Natural killer cell treated with Interleukin-12 subunit alpha and Interleukin-12 subunit beta and Interleukin-15 and Interleukin-18, amount 100 ng/mL, for 72 hours (primary cell): Measurements from ENCODE around the gene CPNE5. TPM values are rescaled to one million over a fixed set of nuclear protein-coding genes. Genes with fewer than 3 reads are reported as not detected.

ENCODE experiments used
- ATAC-seq, 2 donors: fragments of 150-1000 bp; cut with Tn5 transposase in 1 of 2; sonication (Bioruptor Pico), chemical (Tn5 transposase) in 1 of 2; 2 replicates each; pipeline ENCODE4 v1.10.0; 2021
- DNase-seq: peaks from one replicate; pipeline ENCODE4 v3.0.0; 2022; ENCODE audit warnings: low spot score
- H3K27ac Mint-ChIP-seq, 2 donors: 1 replicate in 1 of 2; 2 replicates in 1 of 2; pipeline ENCODE4 v1.8.0; 2022; ENCODE audit warnings: mixed read lengths in 2 of 2, mild to moderate bottlenecking in 1 of 2, moderate library complexity in 1 of 2
- H3K27me3 Mint-ChIP-seq, 2 donors: 1 replicate in 1 of 2; 2 replicates in 1 of 2; pipeline ENCODE4 v1.8.0; 2022; ENCODE audit warnings: mixed read lengths in 2 of 2
- H3K36me3 Mint-ChIP-seq: one replicate; pipeline ENCODE4 v1.8.0; 2022; ENCODE audit warnings: mixed read lengths
- H3K4me1 Mint-ChIP-seq, 2 donors: 1 replicate in 1 of 2; 2 replicates in 1 of 2; pipeline ENCODE4 v1.8.0; 2022; ENCODE audit warnings: low read depth in 2 of 2, mixed read lengths in 2 of 2, mild to moderate bottlenecking in 1 of 2
- H3K4me3 Mint-ChIP-seq: one replicate; pipeline ENCODE4 v1.8.0; 2022; ENCODE audit warnings: mixed read lengths
- H3K9me3 Mint-ChIP-seq: 2 replicates; pipeline ENCODE4 v1.8.0; 2022; ENCODE audit warnings: mixed read lengths
- total RNA-seq, 2 donors: library from RNA; stranded (reverse); gene quantifications; one replicate each; pipeline ENCODE4 v1.2.3, GENCODE V29; 2022

The CPNE5 gene
- total RNA-seq, 2 donors from 2014 or later = 2.9 to 4.0 TPM

DNA sequence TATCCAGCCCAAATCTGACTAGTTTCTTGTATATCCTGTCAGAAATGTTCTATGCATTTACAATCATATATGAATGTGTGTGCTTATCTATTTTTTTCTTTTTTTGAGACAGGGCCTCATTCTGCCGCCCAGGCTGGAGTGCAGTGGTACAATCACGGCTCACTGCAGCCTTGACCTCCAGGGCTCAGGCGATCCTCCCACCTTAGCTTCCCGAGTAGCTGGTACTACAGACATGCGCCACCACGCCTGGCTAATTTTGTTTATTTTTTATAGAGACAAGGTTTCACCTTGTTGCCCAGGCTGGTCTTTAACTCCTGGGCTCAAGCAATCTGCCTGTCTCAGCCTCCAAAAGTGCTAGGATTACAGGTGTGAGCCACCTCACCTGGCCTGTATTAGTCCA is 144.6 kb downstream of the CPNE5 start:
- Mint-ChIP-seq H3K36me3 (no peaks in the 10 kb centered on the region), H3K27ac (peak overlapping the region; percentile 52 to 57), H3K27me3 (no peaks in the 10 kb centered on the region), H3K9me3 (no peaks in the 10 kb centered on the region), H3K4me1 (peaks cover 63 to 75% of the 10 kb centered on the region in 2 donors), H3K4me3 (peak overlapping the region; percentile 50)
- DNase-seq (no peak), ATAC-seq (no peak)

DNA sequence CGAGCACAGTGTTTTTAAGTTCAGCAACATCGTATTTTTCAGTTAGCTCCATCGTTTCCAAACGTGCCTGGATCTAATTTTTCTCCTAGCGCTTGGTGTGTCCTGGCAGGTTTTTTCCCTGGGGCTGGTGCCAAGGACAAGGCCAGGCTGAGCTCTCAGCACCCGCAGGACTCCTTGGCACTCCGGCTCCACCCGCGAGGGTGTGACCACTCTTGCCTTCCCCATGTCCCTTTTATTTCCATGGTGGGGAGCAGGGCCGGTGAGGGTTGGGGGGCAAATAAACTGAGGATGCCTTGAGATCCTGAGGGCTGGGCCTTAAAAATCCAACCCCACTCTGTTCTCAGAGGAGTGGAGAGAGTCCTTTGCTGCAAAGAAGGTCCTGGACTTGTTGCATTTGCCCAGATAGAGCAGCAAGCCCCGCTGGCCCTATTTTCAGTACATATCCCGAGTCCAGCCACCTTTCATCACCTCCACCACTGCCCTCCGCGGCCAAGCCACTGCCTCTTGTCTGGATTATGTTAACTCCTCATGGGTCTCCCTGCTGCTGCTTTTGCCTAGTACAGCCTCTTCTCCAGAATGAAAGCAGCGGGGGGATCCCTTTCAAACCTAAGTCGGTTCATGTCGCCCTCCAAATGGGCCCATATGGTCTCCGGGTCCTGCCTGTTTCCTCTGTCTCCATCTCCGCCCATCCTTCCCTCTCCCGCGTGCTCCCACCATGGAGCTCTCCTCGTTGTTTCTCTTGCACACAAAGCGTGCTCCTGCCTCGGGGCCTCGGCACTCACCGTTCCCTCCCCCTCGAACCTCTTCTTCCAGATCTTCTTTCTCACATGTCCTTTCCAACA is 146.2 kb downstream of the CPNE5 start:
- H3K9me3 Mint-ChIP-seq = no peaks in the 10 kb centered on the region
- H3K36me3 Mint-ChIP-seq = no peaks in the 10 kb centered on the region
- peak overlapping the region; percentile 32 for H3K4me3 Mint-ChIP-seq
- no peak for ATAC-seq
- H3K27me3 Mint-ChIP-seq = no peaks in the 10 kb centered on the region
- H3K4me1 Mint-ChIP-seq = peaks cover 62 to 68% of the 10 kb centered on the region in 2 donors
- H3K27ac Mint-ChIP-seq = peak overlapping the region; percentile 6 to 54
- DNase-seq = no peak

DNA sequence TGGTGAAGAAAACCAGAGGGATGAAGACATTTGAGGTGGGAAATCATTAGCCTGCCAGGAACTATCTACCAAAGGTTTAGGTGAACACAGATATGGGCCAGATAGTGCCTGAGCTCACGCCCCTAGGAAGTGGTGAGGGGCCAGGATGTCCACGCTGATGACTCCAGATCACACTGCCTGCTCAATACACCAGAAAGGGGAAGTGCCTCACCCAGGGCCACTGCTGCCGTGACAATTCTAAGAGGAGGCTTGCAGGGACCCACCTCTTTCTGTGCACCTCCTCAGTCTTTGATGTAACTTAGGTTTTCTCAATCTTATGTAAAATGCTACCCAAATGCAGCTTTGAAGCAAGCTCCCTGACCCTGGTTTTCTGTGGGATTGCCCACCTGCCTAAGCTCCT is 147.0 kb downstream of the CPNE5 start:
- H3K4me3 Mint-ChIP-seq = peak overlapping the region; percentile 21

DNA sequence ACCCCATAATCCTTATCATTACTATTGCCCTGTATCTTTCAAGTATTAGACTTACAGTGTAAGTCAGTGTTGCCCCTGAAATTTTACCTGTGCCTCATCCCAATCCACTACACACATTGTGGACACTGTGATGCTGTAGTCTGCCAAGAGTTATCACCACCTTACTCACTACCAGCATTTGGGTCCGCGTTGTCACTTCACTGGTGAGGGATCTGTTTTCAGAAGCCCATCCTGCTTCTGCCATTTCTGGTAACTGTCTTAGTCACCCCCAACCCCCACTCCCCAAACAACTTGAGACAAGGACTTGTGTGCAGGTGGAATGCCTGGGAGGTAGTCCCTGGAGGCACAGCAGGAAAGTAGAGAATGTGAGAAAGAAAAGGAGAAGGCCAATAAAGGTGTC is 147.6 kb downstream of the CPNE5 start:
- peak overlapping the region; percentile 6 to 54 for H3K27ac Mint-ChIP-seq
- no peak for DNase-seq
- H3K36me3 Mint-ChIP-seq = no peaks in the 10 kb centered on the region
- H3K27me3 Mint-ChIP-seq = no peaks in the 10 kb centered on the region
- ATAC-seq = peak in 1 of 2 donors; percentile 37
- peak overlapping the region; percentile 21 for H3K4me3 Mint-ChIP-seq
- H3K4me1 Mint-ChIP-seq = peaks cover 49 to 55% of the 10 kb centered on the region in 2 donors
- no peaks in the 10 kb centered on the region for H3K9me3 Mint-ChIP-seq

More for the DNA sequence above, 147.0 kb downstream of the CPNE5 start:
- H3K27ac Mint-ChIP-seq = peak overlapping the region; percentile 6 to 54
- H3K4me1 Mint-ChIP-seq = peaks cover 55 to 61% of the 10 kb centered on the region in 2 donors
- no peaks in the 10 kb centered on the region for H3K36me3 Mint-ChIP-seq
- no peaks in the 10 kb centered on the region for H3K27me3 Mint-ChIP-seq
- DNase-seq = no peak
- no peaks in the 10 kb centered on the region for H3K9me3 Mint-ChIP-seq
- peak; percentile 79 to 92 for ATAC-seq

DNA sequence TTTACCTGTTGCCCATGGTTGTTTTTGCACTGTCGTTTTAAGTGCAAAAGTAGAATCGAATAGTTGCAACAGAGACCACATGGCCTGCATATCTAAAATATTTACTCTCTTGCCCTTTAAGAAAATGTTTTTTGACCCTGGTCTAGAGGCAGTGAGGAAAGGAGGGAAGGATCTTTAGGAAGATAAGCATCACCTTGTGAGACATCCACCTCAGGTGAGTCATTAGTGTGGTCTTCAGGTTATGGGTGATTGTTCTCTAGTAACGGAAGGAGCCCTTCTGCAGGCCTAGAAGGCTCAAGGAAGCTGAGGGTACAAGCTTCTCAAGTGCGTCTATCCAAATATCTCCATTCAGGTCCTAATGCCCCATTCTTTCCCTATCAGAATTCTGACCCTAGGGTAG is 148.2 kb downstream of the CPNE5 start:
- no peak for DNase-seq
- no peaks in the 10 kb centered on the region for H3K27me3 Mint-ChIP-seq
- H3K4me3 Mint-ChIP-seq = no peak overlapping the region
- H3K36me3 Mint-ChIP-seq = no peaks in the 10 kb centered on the region
- H3K27ac Mint-ChIP-seq = peak overlapping the region; percentile 54 to 83
- ATAC-seq = no peak
- peaks cover 44 to 51% of the 10 kb centered on the region in 2 donors for H3K4me1 Mint-ChIP-seq
- no peaks in the 10 kb centered on the region for H3K9me3 Mint-ChIP-seq

Other genes starting within 250 kb of the CPNE5 start
- 100 to 1,000 TPM; 455 to 498 TPM for gene SRSF3, start 245.1 kb downstream of the CPNE5 start, total RNA-seq
- gene CDKN1A, start 160.7 kb downstream of the CPNE5 start, total RNA-seq = 100 to 1,000 TPM; 176 to 617 TPM
- 1 to 10 TPM; 4.1 to 7.9 TPM for gene RAB44, start 141.6 kb downstream of the CPNE5 start, total RNA-seq
- 10 to 100 TPM; 30.3 to 40.8 TPM for gene PPIL1, start 35.4 kb upstream of the CPNE5 start, total RNA-seq
- gene C6orf89, start 46.5 kb upstream of the CPNE5 start, total RNA-seq = 10 to 100 TPM; 40.4 to 44.4 TPM
- not detected for gene PI16, start 115.3 kb upstream of the CPNE5 start, total RNA-seq
- 100 to 1,000 TPM; 118 to 183 TPM for gene MTCH1, start 146.8 kb upstream of the CPNE5 start, total RNA-seq
- 1 to 10 TPM; 9.1 to 9.3 TPM for gene FGD2, start 166.2 kb upstream of the CPNE5 start, total RNA-seq